ENCODE measurements around the gene THSD7A. TPM values are rescaled to one million over a fixed set of nuclear protein-coding genes. Genes with fewer than 3 reads are reported as not detected.

The THSD7A gene
- total and polyA plus RNA-seq, 2 of the 8 experiments (the other 6 are each of a cell fraction or from before 2014, with no cell fraction given), result 0.44 to 1.2 TPM

DNA sequence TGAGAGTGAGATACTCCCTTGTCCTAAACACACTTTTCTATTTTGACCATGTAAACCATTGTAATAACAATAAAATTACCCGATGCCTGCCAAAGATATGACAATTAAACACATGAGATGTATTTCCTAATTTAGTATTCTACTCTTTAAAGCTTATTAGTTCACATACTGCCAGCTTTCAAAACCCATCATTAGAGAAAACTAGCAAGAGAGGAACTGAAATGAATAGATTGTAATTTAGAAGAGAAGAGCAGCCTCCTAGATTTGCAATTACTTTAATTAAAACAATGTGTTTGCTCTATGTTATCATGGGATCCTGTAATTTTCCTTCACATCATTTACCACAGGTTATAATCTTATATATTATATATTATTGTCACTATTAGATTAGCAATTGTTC lies 428.2 kb downstream of the THSD7A start (continued):
- TF ChIP-seq CHD7 (IDR thresholded peaks at IDR 0.05; ENCODE audit: insufficient replicate concordance, low read length), result no peak
- no peak for TF ChIP-seq SIRT6 (IDR thresholded peaks at IDR 0.05; ENCODE audit: low read length)
- no peak for TF ChIP-seq JUN (IDR thresholded peaks at IDR 0.05; ENCODE audit: low read depth, low read length)
- TF ChIP-seq RAD21 (IDR thresholded peaks at IDR 0.05 in 1 of 2, conservative IDR thresholded peaks at IDR 0.05 in 1 of 2; ENCODE audit: low read depth in 2 of 2, low read length in 2 of 2), result no peak
- no peak for TF ChIP-seq SUZ12 (IDR thresholded peaks at IDR 0.05; ENCODE audit: low read length)
- no peak for TF ChIP-seq CBX8 (IDR thresholded peaks at IDR 0.05; ENCODE audit: borderline replicate concordance, low read depth, low read length)

Measured in H1 (cell line).